Measurements from ENCODE around the gene ZDHHC19. TPM values are rescaled to one million over a fixed set of nuclear protein-coding genes. Genes with fewer than 3 reads are reported as not detected.

Gene ZDHHC19
- total RNA-seq, 1 donor from 2014 or later, result not detected

DNA sequence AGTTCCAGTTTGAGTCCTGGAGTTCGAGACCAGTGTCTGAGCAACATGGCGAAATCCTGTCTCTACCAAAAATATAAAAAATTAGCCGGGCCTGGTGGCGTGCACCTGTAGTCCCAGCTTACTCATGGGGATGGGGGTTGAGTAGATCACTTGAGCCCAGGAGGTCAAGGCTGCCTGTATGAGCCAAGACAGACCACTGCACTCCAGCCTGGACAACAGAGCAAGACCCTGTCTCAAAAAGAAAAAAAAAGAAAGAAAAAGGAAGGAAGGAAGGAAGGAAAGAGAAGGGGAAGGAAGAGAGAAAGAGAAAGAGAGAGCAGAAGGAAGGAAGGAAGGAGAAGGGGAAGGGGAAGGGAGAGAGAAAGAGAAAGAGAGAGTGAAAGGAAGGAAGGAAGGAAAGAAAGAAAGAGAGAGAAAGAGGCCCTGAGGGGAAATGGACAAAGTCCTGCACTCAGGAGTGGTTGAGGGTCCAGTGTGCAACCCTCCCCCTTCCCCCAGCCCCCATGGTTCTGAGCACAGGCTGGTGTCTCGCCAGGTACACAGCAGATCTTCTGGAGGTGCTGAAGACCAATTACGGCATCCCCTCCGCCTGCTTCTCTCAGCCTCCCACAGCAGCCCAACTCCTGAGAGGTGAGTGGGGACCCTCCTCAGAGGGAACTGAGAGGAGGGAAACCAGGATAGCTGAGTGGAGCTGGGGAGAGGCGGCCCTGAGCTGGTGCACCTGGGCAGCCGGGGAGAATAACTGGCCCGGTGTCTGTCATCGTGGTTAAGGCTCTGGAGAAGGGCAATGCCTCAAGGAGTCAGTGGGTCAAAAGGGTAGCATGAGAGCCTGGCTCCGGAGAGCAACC, 6.3 kb upstream of the ZDHHC19 start:
- H3K27ac ChIP-seq, result no peak overlapping the region
- no peaks in the 10 kb centered on the region for H3K9me3 ChIP-seq
- no peaks in the 10 kb centered on the region for H3K27me3 ChIP-seq
- intact Hi-C loops (cut with DNase I), result no loop called here
- no peaks in the 10 kb centered on the region for H3K4me1 ChIP-seq
- H3K4me3 ChIP-seq, result no peak overlapping the region
- TF ChIP-seq, protein P1, sequence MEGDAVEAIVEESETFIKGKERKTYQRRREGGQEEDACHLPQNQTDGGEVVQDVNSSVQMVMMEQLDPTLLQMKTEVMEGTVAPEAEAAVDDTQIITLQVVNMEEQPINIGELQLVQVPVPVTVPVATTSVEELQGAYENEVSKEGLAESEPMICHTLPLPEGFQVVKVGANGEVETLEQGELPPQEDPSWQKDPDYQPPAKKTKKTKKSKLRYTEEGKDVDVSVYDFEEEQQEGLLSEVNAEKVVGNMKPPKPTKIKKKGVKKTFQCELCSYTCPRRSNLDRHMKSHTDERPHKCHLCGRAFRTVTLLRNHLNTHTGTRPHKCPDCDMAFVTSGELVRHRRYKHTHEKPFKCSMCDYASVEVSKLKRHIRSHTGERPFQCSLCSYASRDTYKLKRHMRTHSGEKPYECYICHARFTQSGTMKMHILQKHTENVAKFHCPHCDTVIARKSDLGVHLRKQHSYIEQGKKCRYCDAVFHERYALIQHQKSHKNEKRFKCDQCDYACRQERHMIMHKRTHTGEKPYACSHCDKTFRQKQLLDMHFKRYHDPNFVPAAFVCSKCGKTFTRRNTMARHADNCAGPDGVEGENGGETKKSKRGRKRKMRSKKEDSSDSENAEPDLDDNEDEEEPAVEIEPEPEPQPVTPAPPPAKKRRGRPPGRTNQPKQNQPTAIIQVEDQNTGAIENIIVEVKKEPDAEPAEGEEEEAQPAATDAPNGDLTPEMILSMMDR (IDR thresholded peaks at IDR 0.05), result no peak
- TF ChIP-seq POLR2AphosphoS5 (IDR thresholded peaks at IDR 0.05; ENCODE audit: insufficient read depth in 1 of 2, low read depth in 1 of 2) (no peak), POLR2A (IDR thresholded peaks at IDR 0.05) (no peak)
- no peak for DNase-seq (ENCODE audit: extremely low spot score in 2 of 2)
- H3K36me3 ChIP-seq, result no peaks in the 10 kb centered on the region

DNA sequence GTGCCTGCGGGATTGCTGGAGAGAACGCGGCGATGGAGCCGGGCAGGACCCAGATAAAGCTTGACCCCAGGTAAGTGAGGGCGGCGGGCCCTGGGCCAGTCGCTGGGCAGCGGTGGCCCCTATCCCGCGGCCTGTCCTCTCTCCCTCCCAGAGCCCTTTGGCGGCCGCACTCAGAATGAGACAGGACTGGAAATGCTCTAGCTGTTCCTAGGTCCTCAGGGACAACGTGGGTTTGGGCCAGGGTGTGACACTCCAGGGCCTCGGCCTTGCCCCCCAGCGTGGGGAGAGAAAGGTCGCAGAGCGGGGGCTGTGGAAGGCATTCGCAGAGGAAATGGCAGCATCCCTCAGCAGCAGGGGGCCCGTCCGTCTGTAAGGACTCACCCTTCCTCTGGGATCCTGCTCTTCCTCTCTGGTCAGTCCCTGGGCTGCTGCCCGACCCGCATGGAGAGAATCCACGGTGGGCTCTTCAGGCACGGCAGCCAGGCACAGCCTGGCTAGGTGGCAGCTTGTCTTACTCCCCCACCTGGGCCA, 5.5 kb upstream of the ZDHHC19 start:
- no peak overlapping the region for H3K4me3 ChIP-seq
- DNase-seq (ENCODE audit: extremely low spot score in 2 of 2), result no peak
- intact Hi-C loops (cut with DNase I), result no loop called here

DNA sequence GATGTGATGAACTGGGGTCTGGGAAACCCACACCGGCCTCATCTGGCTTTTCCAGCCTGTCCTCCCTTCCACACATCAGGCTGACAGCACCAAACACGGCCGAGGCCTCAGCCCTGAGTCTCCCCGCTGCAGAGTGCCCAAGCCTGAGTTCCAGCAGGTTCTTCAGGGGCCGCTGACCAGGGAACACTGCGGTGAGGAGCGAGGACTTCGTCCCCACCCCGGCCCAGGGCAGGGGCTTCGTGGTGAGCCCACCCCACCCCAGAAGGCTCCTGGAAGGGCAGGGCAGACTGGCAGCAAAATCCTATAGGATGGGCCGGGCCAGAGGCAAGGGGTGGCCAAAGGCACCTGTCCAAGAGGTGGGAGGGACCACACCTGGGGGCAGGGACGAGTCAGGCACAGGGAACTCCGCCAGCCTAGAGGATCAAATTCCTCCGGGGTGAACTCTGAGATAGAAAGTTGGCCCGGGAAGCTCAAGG, 4.9 kb upstream of the ZDHHC19 start, which contains the start of gene SLC51A:
Gene SLC51A (plus strand): TSS at position 446 of the 476 bp plus-strand sequence. CDS start 179 bp downstream, outside the sequence.
- Histone ChIP-seq H3K4me3 (no peak within 1 kb of the TSS), H3K27me3 (no peaks in the 10 kb centered on the region), H3K4me1 (no peaks in the 10 kb centered on the region), H3K9me3 (no peaks in the 10 kb centered on the region), H3K27ac (no peak within 1 kb of the TSS), H3K36me3 (no peaks in the 10 kb centered on the region)
- intact Hi-C loops (cut with DNase I), result no loop called here
- TF ChIP-seq POLR2AphosphoS5 (IDR thresholded peaks at IDR 0.05; ENCODE audit: insufficient read depth in 1 of 2, low read depth in 1 of 2) (no peak), POLR2A (IDR thresholded peaks at IDR 0.05) (no peak)
- TF ChIP-seq, protein P1 (IDR thresholded peaks at IDR 0.05), result no peak
- no peak for DNase-seq (ENCODE audit: extremely low spot score in 2 of 2)

More for the DNA sequence above, 5.5 kb upstream of the ZDHHC19 start:
- H3K36me3 ChIP-seq, result no peaks in the 10 kb centered on the region
- H3K4me1 ChIP-seq, result no peaks in the 10 kb centered on the region
- no peak for TF ChIP-seq POLR2AphosphoS5 (IDR thresholded peaks at IDR 0.05; ENCODE audit: insufficient read depth in 1 of 2, low read depth in 1 of 2)
- TF ChIP-seq, protein P1 (IDR thresholded peaks at IDR 0.05), result no peak
- no peak for TF ChIP-seq POLR2A (IDR thresholded peaks at IDR 0.05)
- H3K9me3 ChIP-seq, result no peaks in the 10 kb centered on the region
- H3K27ac ChIP-seq, result no peak overlapping the region
- no peaks in the 10 kb centered on the region for H3K27me3 ChIP-seq

DNA sequence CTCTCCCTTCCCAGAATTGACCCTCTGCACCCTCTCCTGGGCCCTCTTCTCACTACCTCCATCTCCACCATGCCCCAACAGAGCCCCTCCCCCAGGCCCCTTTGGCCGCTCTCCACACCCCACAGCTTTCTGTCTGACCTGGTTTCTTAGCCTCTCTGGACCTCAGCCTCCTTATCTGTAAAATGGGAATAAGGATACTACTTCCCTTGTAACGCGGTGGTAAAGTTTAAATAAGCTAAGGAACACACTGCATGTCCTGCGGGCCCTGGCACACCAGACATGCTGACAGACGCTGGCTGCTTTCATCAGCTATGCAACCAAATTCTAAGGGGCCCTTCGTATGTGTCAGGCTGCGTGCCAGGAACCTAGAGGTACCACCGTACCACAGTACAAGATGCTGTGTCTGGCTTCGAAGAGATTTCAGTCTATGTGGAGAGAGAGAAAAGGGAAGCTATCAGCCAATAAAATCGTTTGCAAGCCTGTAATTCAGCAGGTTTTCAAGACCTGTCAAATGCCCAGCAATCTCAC, 4.4 kb upstream of the ZDHHC19 start:
- Histone ChIP-seq H3K4me1 (no peaks in the 10 kb centered on the region), H3K27me3 (no peaks in the 10 kb centered on the region), H3K27ac (no peak overlapping the region), H3K36me3 (no peaks in the 10 kb centered on the region), H3K9me3 (no peaks in the 10 kb centered on the region), H3K4me3 (no peak overlapping the region)
- intact Hi-C loops (cut with DNase I), result no loop called here
- TF ChIP-seq, protein P1 (IDR thresholded peaks at IDR 0.05), result no peak
- TF ChIP-seq POLR2AphosphoS5 (IDR thresholded peaks at IDR 0.05; ENCODE audit: insufficient read depth in 1 of 2, low read depth in 1 of 2) (no peak), POLR2A (IDR thresholded peaks at IDR 0.05) (no peak)
- DNase-seq (ENCODE audit: extremely low spot score in 2 of 2), result no peak

All from vagina (tissue), 2 donors.